Measurements from ENCODE around the gene NEDD4L.

NEDD4L gene

GRCh38 chr18:58201268-58201667 lies 157.2 kb downstream of the NEDD4L start:
- ChIA-PET POLR2A (no interaction called here), CTCF (no interaction called here)
- no peak for DNase-seq (ENCODE audit: extremely low spot score)
- TF ChIP-seq, protein P1, sequence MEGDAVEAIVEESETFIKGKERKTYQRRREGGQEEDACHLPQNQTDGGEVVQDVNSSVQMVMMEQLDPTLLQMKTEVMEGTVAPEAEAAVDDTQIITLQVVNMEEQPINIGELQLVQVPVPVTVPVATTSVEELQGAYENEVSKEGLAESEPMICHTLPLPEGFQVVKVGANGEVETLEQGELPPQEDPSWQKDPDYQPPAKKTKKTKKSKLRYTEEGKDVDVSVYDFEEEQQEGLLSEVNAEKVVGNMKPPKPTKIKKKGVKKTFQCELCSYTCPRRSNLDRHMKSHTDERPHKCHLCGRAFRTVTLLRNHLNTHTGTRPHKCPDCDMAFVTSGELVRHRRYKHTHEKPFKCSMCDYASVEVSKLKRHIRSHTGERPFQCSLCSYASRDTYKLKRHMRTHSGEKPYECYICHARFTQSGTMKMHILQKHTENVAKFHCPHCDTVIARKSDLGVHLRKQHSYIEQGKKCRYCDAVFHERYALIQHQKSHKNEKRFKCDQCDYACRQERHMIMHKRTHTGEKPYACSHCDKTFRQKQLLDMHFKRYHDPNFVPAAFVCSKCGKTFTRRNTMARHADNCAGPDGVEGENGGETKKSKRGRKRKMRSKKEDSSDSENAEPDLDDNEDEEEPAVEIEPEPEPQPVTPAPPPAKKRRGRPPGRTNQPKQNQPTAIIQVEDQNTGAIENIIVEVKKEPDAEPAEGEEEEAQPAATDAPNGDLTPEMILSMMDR (IDR thresholded peaks at IDR 0.05; ENCODE audit: control extremely low read depth, extremely low read depth, low read depth, missing control alignments), result no peak

DNA sequence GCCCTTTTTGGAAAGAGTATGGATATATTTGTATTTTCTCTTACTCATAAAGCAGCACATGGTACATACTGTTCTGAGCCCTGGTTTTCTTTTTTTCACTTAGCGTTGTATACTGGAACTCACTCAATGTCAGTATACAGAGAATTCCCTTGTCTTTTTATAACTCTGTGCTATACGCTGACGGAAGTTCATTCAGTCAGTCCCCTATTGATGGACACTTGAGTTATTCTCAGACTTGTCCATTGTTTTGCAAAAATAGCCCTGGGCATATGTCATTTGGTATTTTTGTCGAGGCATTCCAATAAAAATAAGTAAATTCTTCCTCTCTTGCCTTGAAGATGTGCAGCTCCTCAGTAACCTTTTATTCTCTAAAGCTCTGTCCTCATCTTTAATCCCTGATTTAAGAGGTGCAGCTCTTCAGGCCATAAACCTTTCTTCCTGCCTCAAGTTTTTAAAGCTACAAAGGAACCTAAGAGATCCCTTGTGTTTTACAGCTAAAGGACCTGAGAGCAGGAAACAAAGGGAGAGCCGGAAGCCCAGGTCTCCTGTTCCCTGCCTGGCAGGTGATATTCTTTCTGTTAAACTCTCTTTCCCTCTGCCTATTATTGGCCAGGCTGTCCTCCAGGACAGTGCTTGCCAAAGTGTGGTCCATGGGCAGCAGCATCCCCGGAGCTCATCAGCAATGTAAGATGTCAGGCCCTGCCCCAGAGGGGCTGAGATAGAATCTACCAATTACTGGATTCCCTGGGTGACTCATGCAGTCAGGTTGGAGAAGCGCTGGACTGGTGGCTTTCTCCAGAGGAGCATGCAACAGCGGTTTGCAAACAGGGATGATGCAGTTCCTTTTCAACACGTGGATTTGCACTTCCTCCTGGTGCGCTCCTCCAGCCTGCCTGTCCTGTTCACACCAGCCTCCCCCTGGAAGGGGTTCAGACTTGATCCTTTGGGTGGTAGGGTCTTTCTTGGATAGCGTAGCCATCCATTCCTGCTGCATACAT lies 158.0 kb downstream of the NEDD4L start:
- POLR2A ChIA-PET, result no interaction called here
- CTCF ChIA-PET, result no interaction called here
- TF ChIP-seq, protein P1 (IDR thresholded peaks at IDR 0.05; ENCODE audit: control extremely low read depth, extremely low read depth, low read depth, missing control alignments), result no peak
- DNase-seq (ENCODE audit: extremely low spot score), result no peak

DNA sequence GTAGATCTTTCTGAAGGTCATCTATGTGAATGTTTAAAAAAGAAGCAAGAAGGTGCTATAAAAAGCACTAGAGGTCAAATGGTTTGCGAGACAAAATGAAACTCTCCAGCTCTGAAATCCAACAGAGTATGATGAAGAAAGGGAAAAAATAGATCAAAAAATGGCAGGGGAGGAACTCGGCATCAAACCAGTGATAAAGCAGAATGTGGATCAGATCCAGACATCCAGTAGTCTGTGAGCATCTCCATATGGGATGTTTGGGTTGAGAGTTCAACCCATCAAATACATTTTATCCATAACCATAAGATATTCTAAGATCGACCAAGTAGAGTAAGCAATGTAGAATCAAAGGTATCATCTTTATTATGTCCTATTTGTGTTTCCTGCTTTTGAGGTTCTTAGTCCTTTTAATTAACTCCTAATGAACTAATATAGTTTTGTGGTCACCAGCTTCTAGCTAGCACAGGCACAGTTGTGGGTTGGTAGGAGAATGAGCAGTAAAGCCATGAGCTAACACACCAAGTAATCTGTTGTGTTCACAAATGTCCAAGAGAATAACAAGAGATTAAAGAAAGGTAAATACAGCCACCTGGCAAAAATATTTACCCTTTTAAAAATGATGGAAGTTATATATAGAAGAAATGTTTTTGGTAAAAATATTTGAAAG lies 160.9 kb downstream of the NEDD4L start:
- CTCF ChIA-PET, result interaction anchor here (1.0 kb wide), 1 partner anchor 14 kb away, joined by 3 read pairs; no protein-coding TSS in a partner anchor
- TF ChIP-seq, protein P1 (IDR thresholded peaks at IDR 0.05; ENCODE audit: control extremely low read depth, extremely low read depth, low read depth, missing control alignments), result no peak
- DNase-seq (ENCODE audit: extremely low spot score), result no peak
- POLR2A ChIA-PET, result no interaction called here

DNA sequence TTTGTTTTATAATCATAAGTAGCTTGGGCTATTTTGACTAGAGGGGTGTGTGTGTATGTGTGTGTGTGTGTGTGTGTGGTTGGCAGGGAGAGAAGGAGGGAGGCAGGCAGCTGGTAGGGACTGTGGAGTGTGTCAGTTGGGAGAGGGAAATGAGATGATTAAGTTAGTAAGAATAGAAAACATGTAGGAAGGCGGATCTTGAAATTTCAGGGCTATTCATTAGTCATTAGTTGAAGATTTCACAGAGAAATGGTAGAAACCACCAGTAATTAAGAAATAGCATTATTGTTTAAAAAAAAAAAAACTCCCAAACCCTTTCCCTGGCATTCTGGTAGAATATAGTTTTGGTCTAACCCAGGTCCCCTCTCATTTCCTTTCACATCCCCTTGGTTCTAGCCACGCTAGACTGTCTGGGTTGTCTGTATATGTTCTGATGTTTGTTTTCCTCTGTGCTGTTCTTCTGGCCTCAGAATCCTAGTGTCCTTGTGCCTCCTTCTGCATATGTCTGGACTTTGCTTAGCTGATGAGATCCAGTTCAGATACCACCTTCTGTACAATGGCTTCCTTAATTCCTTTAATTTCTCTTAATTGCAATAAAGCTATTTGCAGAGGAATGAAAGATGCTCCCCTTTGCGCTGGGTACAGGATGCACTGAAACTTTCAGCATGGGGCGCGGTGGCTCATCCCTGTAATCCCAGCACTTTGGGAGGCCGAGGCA lies 161.6 kb downstream of the NEDD4L start:
- TF ChIP-seq, protein P1 (IDR thresholded peaks at IDR 0.05; ENCODE audit: control extremely low read depth, extremely low read depth, low read depth, missing control alignments), result no peak
- CTCF ChIA-PET, result interaction anchor here (0.6 to 1.0 kb wide), 2 partner anchors 8 to 22 kb away, joined by 3 to 4 read pairs; no protein-coding TSS in a partner anchor
- POLR2A ChIA-PET, result no interaction called here
- DNase-seq (ENCODE audit: extremely low spot score), result no peak

DNA sequence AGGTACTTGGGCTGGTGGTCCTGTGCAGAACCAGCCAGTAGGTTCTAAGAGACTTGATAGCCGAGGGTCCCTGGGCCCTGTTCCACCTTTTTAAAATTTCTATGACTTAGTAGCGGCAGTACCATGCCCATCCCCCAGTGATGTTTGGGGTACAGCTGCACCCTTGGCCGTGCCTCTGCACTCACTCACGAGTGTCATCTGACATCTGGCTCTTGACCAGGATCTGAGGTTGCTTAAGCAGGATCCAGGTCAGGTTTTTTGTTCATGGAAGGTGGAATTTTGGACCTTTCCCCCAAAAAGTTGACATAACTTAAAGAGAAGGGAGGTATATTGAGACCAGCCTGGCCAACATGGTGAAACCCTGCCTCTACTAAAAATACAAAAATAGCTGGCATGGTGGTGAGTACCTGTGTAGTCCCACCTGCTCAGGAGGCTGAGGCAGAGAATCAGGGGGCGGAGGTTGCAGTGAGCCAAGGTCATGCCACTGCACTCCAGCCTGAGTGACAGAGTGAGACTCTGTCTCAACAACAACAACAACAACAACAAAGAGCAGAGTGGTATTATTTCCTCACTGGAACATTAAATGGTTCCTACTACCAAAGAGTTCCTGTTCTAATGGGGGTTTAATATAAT lies 163.6 kb downstream of the NEDD4L start:
- no peak for DNase-seq (ENCODE audit: extremely low spot score)
- ChIA-PET CTCF (interaction anchor here (0.9 to 1.4 kb wide), 2 partner anchors 8 to 12 kb away, joined by 3 to 5 read pairs; no protein-coding TSS in a partner anchor), POLR2A (no interaction called here)
- TF ChIP-seq, protein P1 (IDR thresholded peaks at IDR 0.05; ENCODE audit: control extremely low read depth, extremely low read depth, low read depth, missing control alignments), result no peak
